SH-SY5Y (cell line): ENCODE results near the gene CROT.

ENCODE experiments used
- GATA2 ChIP-seq: IDR thresholded peaks from 2 replicates; pipeline ENCODE4 v1.6.1; 2011; ENCODE audit warnings: mild to moderate bottlenecking, low read depth, low read length
- GATA3 ChIP-seq: IDR thresholded peaks from 2 replicates; pipeline ENCODE4 v1.6.1; 2011; ENCODE audit warnings: low read depth, mild to moderate bottlenecking, low read length, moderate library complexity

- TF ChIP-seq GATA2: no peak
- TF ChIP-seq GATA3: no peak
Measured at GRCh38 chr7:87361320-87361719, 15.9 kb downstream of the CROT start.
